ENCODE measurements around the gene DYRK2.
A peak's percentile ranks its signal among the peaks of the same experiment; 100 is the strongest.
"Not testable (repeated sequence)": the region's sequence is repeated elsewhere in the genome, so short reads cannot be mapped to it uniquely, and the experiment has no call there.

Gene DYRK2

DNA sequence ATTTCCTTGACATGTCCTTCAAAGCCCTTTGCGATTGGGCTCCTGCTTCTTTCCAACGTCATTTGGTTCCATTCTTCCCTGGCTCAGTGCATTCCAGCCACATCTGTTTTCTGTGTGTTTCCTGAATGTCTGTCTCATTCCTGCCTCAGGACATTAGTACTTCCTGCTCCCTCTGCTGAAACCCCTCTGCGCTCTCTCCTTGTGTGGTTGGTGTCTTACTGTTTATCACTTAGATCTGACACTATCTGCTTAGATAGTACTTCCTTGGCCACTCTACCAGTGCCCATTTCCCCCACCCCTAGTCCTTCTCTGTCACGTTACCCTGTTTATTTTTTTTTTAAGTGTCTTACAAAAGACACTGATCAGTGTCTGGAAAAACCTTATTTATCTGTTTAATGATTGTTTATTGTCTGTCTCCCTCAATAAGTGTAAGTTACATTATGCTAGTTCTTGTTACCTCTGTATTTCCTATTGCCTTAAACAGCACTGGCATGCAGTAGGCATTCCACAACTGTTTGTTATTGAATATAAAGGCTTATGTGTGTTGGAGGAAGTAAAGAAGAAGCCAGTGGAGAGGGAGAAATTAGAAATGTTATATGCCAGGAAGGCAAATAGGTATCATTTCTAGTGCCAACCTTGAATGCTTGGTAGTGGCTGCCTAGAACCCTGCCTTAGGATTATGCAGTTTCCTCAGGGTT, 21.5 kb downstream of the DYRK2 start:
- DNase-seq (ENCODE audit: low read depth in 2 of 2), result no peak

- DNase-seq (ENCODE audit: low read depth in 2 of 2), result no peak
Observed at GRCh38 chr12:67671419-67671818, 22.9 kb downstream of the DYRK2 start.

- no peak for DNase-seq (ENCODE audit: low read depth in 2 of 2)
Observed at GRCh38 chr12:67671892-67672291, 23.3 kb downstream of the DYRK2 start.

DNA sequence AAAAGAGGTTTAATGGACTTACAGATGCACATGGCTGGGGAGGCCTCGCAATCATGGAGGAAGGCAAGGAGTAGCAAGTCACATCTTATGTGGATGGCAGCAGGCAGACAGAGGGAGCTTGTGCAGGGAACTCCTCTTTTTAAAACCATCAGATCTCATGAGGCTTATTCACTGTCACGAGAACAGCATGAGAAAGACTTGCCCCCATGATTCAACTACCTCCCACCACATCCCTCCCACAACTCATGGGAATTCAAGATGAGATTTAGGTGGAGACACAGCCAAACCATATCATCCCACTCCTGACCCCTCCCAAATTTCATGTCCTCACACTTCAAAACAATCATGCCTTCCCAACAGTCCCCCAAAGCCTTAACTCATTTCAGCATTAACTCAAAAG, 24.0 kb downstream of the DYRK2 start:
- DNase-seq (ENCODE audit: low read depth in 2 of 2), result not testable (repeated sequence)

- not testable (repeated sequence) for DNase-seq (ENCODE audit: low read depth in 2 of 2)
Observed at GRCh38 chr12:67673509-67673908, 25.0 kb downstream of the DYRK2 start.

DNA sequence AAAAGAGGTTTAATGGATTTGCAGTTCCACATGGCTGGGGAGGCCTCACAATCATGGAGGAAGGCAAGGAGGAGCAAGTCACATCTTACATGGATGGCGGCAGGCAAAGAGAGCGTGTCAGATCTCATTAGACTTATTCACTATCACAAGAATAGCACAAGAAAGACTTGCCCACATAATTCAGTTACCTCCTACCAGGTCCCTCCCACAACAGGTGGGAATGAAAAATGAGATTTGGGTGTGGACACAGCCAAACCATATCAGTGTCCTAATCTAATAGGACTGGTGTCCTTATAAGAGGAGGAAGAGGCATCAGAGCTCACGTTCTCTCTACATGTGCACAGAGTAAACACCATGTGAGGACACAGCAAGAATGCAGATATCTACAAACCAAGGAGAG, 25.9 kb downstream of the DYRK2 start:
- no peak for DNase-seq (ENCODE audit: low read depth in 2 of 2)

- no peak for DNase-seq (ENCODE audit: low read depth in 2 of 2)
Observed at GRCh38 chr12:67676624-67677023, 28.1 kb downstream of the DYRK2 start.

GRCh38 chr12:67677166-67677565, 28.6 kb downstream of the DYRK2 start:
- no peak for DNase-seq (ENCODE audit: low read depth in 2 of 2)

GRCh38 chr12:67681105-67681778, 32.7 kb downstream of the DYRK2 start:
- no peak for DNase-seq (ENCODE audit: low read depth in 2 of 2)

DNA sequence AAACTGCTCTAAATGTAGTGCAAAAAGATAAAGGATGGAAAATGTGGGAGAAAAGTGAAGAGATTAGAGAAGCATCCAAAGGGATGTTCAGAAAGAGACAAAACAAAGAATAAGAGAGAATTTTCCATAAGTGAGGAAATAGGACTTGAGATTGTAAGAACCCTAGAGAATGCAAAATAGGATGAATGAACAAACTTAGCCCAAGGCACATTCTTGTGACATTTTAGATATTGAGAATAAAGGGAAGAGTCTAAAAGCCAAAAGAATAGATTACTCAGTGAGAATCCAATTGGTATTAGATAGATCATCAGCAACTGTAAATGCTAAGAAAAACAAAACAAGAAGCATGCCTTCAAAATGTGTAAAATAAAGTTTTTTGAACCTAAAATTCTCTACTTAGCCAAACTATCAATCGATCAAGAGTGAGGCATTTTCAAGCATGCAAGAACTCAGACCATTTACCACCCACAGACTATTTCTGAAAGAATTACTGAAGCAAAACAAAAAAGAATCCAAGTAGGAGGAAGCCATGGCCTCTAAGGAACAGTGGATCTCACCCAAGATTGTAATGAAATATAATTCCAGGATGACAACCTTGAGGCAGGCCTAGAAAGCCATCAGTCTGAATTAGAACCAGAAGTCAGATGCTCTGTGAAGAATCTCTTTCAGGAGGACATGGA, 33.5 kb downstream of the DYRK2 start:
- no peak for DNase-seq (ENCODE audit: low read depth in 2 of 2)

DNA sequence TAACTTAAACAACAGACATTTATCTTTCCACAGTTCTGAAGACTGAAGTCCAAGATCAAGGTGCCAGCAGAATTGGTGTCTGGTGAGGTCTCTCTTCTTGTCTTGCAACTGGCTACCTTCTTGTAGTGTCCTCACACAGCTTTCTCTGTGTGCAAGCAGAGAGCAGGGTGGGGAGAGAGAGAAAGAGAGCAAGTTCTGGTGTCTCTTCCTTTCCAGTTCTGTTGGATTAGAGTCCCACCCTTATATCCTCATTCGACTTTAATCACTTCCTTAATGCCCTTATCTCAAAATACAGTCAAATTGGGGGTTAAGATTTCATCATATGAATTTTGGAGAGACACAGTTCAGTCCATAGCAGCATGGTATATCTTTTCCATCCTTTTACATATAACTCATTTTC, 40.8 kb downstream of the DYRK2 start:
- no peak for DNase-seq (ENCODE audit: low read depth in 2 of 2)

GRCh38 chr12:67690656-67691055, 42.1 kb downstream of the DYRK2 start:
- DNase-seq (ENCODE audit: low read depth in 2 of 2), result no peak

DNA sequence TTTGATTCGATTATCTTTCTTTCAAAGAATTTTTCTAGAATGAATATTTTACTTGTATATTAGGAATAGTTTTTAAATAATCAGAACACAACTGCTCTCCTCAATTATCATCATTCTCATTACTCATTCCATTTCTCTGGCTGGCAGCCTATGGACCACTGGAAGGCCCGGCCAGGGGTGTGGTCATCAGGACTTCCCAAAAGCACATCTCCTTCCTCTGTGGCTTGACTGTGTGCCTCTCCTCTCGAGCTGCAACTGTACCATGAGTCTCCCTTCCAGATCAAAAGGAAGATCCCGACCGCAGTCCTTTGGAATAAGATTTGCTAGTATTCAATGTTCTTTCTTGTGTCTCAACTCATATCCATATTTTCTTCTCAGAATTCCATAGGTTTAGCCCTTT, 42.7 kb downstream of the DYRK2 start:
- no peak for DNase-seq (ENCODE audit: low read depth in 2 of 2)

DNA sequence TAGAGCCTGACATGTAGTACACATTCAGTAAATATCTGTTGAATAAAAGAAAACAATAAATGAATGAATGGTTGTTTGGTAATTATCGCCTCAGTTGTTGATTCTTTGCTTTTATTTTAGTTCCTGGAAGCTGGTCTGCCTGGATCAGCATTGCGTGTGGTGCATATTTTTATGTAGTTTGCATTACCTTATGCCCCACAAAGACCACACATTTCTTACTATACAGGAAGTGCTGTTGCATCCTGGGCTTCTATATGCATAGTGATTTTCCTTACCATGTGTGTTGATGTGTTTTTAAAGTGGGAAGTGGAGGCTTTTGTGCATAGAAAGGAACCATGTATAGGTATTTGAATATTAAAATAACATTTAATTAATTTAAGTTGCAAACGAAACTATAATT, 43.6 kb downstream of the DYRK2 start:
- no peak for DNase-seq (ENCODE audit: low read depth in 2 of 2)

GRCh38 chr12:67692966-67693365, 44.4 kb downstream of the DYRK2 start:
- DNase-seq (ENCODE audit: low read depth in 2 of 2), result no peak

DNA sequence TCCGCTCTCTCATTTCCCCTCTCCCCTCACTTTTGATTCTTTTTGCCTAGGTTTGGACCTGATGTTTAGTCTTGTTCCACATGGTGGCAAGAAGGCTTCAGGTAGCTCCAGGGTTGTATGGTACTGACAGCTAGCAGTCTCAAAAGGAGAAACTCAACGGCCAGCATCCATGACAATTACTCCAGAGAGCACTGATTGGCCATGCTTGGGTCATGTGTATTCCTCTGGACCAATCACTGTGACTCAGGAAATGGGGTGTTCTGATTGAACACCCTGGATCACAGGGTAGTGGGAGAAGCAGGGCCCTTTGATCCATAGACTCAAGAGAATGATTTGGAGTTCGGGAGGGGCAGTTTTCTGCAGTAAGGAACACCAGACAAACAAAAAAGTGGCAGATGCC, 45.3 kb downstream of the DYRK2 start:
- DNase-seq (ENCODE audit: low read depth in 2 of 2), result no peak

DNA sequence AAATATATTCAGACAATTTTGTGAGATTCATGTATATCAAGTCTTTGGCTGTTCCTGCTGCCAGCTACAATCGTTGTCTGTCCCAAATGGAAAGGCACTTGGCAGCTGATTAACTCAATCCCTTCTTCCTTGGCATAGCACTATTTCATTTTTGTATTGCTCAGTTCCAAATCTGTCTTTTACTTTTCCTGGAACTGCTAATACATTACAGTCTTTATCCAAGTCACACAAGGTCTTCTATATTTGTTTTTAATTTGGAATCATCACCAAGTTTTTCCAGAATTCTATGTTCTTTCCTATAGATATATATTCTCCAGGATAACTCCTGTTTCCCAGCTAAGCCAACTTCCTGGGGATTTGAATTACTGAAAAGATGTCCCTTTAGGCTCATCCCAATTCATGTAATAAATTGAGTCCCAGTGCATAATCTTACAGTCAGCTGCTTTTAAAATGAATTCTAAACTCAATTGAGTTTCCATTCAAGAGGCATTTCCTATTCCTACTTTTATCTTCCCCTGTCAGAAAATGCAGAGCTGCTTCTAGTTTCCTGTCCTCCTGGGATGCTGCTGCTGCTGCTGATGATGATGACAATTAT, 45.9 kb downstream of the DYRK2 start:
- no peak for DNase-seq (ENCODE audit: low read depth in 2 of 2)

GRCh38 chr12:67695974-67696373, 47.4 kb downstream of the DYRK2 start:
- no peak for DNase-seq (ENCODE audit: low read depth in 2 of 2)

DNA sequence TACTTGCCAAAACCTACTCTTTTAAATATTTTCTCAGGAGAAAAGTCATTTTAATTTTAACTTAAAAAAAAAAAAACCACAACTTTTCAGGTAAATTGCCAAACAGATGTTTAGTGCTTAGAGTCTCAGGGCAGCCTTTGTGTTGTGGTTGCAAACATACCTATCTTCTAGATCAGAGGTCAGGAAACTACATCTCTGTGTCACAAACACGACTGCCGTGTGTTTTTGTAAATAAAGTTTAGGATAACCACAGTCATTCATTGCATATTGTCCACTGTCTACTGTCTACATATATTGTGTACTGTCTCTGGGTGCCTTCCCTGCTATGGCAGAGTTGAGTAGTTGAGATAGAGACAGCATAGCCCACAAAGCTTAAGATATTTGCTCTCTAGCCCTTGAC, 48.9 kb downstream of the DYRK2 start:
- DNase-seq (ENCODE audit: low read depth in 2 of 2), result no peak

- DNase-seq (ENCODE audit: low read depth in 2 of 2), result no peak
Observed at GRCh38 chr12:67697967-67698366, 49.4 kb downstream of the DYRK2 start.

DNA sequence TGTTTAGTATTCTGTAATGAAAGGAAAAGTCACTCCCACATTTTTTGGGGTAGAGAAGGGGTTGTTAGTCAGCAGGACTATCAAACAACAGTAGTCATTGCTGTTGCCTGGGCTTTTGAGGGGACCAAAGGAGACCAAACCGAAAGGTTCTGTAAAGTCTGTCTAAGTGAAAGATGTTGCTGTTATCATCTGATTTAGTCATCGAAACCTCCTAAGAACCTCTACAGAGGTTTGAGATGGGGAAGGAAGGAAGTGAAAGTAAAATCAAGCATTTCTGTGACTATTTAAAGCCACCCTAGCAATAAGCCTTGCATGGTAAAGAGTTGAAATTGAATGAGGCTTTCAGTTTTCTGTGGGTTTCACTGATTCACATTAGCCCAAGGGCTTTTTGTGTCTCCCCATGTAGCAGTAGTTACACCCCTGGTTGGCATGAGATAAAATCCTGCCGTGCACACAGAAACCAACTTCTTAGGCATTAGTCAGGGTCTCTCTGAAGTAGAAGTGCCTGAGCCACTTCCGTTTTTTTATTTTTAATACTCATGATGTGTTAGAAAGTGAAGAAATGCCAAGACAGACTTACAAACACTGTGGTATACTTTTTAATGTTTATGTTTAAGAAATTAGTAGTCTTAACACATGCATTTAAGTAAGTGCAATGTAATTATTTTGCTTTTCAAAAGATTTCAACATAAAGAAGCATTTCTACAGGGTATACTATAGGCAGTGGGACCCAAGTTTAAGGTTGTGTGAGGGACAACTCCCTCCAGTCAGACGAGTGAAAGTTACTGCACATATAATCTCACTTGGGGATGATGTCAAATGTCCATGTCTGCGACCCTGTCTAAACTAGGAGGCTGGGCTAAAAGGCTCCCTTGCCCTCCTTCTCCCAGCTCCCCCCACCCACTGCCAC, 50.4 kb downstream of the DYRK2 start:
- DNase-seq (ENCODE audit: low read depth in 2 of 2), result peak; percentile 4 to 45

DNA sequence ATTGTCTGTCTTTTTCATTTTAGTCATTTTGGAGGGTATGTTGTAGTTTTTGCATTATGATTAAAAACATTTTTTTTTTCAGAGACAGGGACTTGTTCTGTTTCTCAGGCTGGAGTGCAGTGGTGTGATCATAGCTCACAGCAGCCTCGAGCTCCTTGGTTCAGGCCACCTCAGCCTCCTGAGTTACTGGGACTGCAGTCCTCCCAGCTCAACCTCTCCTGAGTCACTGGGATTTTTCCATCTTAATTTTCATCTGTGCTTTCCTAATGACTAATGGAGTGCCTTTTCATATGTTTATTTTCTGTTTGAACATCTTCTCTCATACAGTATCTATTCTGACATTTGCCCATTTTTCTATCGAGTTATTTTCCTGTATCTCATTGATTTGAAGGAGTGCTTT, 52.6 kb downstream of the DYRK2 start:
- no peak for DNase-seq (ENCODE audit: low read depth in 2 of 2)

All from activated CD8-positive, alpha-beta memory T cell treated with anti-CD3 and anti-CD28 coated beads for 4 hours (primary cell).